GM12873 (cell line): ENCODE results near the gene KLRF2.

Experiments
- CTCF ChIP-seq: IDR thresholded peaks from 2 replicates; pipeline ENCODE4 v1.5.1; 2012; ENCODE audit warnings: low read depth, mild to moderate bottlenecking, moderate library complexity, low read length, control low read depth; ENCODE audit not compliant: insufficient read depth; ENCODE audit errors: missing control alignments

Gene KLRF2

GRCh38 chr12:9869307-9870161 is 11.8 kb upstream of the KLRF2 start, which contains the start of gene CLEC2B:
CLEC2B (minus strand) TSS chr12:9869354.
- TF ChIP-seq CTCF: no peak

- no peak for TF ChIP-seq CTCF
Measured at GRCh38 chr12:9870286-9870866, 10.9 kb upstream of the KLRF2 start.

- no peak for TF ChIP-seq CTCF
Measured at GRCh38 chr12:9872162-9872561, 9.1 kb upstream of the KLRF2 start.

- TF ChIP-seq CTCF: no peak
Measured at GRCh38 chr12:9872742-9873141, 8.5 kb upstream of the KLRF2 start.

- no peak for TF ChIP-seq CTCF
Measured at GRCh38 chr12:9880532-9881078, 684 bp upstream of the KLRF2 start.

GRCh38 chr12:9881988-9882387 is 699 bp downstream of the KLRF2 start:
- TF ChIP-seq CTCF: no peak

GRCh38 chr12:9883175-9883574 is 1.9 kb downstream of the KLRF2 start:
- no peak for TF ChIP-seq CTCF
